ENCODE measurements around the gene CRACR2B.

DNA sequence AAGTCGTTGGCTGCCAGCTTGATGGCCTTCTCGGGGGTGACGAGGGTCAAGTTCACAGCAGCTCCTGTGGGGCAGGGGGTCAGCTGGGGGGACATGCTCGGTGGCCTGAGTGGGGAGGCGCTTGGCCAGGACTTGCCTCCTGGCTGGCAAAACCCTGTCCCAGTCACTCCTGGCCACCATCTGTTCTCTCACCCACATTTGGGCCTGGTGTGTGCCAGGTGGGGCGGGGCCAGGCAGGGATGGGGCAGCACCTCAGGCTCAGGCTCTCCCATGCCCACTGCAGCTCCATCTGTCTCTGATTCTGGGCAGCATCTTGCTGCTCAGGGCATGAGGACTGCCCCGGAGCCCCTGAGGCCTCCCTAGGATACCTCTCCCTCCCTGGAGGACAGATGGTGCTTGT lies 34.2 kb upstream of the CRACR2B start:
- TF ChIP-seq POLR2A (IDR thresholded peaks at IDR 0.05; ENCODE audit: low read depth, low read length) (no peak), POLR2AphosphoS5 (IDR thresholded peaks at IDR 0.05; ENCODE audit: low read depth, low read length) (no peak)
